Duodenal mucosa (tissue), 2 donors: ENCODE measurements around the gene WHRN.

Experiments
- H3K27ac ChIP-seq: one replicate; pipeline ENCODE4 v1.7.0; 2013; ENCODE audit warnings: low read depth, low read length
- H3K27me3 ChIP-seq, 2 donors: one replicate each; pipeline ENCODE4 v1.7.0; 2013; ENCODE audit warnings: low read length in 2 of 2, control low read depth in 1 of 2; ENCODE audit not compliant: insufficient read depth in 2 of 2, control insufficient read depth in 1 of 2
- H3K36me3 ChIP-seq, 2 donors: one replicate each; pipeline ENCODE4 v1.7.0; 2013; ENCODE audit warnings: low read length in 2 of 2, control low read depth in 1 of 2; ENCODE audit not compliant: insufficient read depth in 2 of 2, control insufficient read depth in 1 of 2
- H3K4me1 ChIP-seq, 2 donors: one replicate each; pipeline ENCODE4 v1.7.0; 2013; ENCODE audit warnings: low read length in 2 of 2, control low read depth in 1 of 2; ENCODE audit not compliant: insufficient read depth in 2 of 2, control insufficient read depth in 1 of 2
- H3K4me3 ChIP-seq, 2 donors: one replicate each; pipeline ENCODE4 v1.7.0; 2013; ENCODE audit warnings: low read length in 2 of 2, low read depth in 1 of 2
- H3K9ac ChIP-seq, 2 donors: one replicate each; pipeline ENCODE4 v1.7.0; 2013; ENCODE audit warnings: low read length in 2 of 2, low read depth in 1 of 2
- H3K9me3 ChIP-seq, 2 donors: one replicate each; pipeline ENCODE4 v1.7.0; 2013; ENCODE audit warnings: low read length in 2 of 2, control low read depth in 1 of 2; ENCODE audit not compliant: control insufficient read depth in 1 of 2

The WHRN gene

GRCh38 chr9:114516913-114517312 is 11.6 kb upstream of the WHRN start:
- peaks cover 10 to 11% of the 10 kb centered on the region in 2 donors for H3K4me1 ChIP-seq
- no peak overlapping the region for H3K27ac ChIP-seq
- H3K27me3 ChIP-seq: peaks cover 0 to 6% of the 10 kb centered on the region in 2 donors
- no peak overlapping the region for H3K4me3 ChIP-seq
- H3K36me3 ChIP-seq: no peaks in the 10 kb centered on the region
- H3K9ac ChIP-seq: no peak overlapping the region
- H3K9me3 ChIP-seq: no peaks in the 10 kb centered on the region

- Histone ChIP-seq H3K9me3 (no peaks in the 10 kb centered on the region), H3K4me1 (peaks cover 10 to 11% of the 10 kb centered on the region in 2 donors), H3K36me3 (no peaks in the 10 kb centered on the region), H3K27me3 (peaks cover 0 to 6% of the 10 kb centered on the region in 2 donors), H3K9ac (no peak overlapping the region), H3K27ac (no peak overlapping the region), H3K4me3 (no peak overlapping the region)
These were observed 10.3 kb upstream of the WHRN start for GRCh38 chr9:114515528-114515927.

- Histone ChIP-seq H3K4me1 (peaks cover 9 to 11% of the 10 kb centered on the region in 2 donors), H3K4me3 (no peak overlapping the region), H3K27ac (no peak overlapping the region), H3K36me3 (no peaks in the 10 kb centered on the region), H3K9me3 (no peaks in the 10 kb centered on the region), H3K27me3 (peaks cover 0 to 6% of the 10 kb centered on the region in 2 donors), H3K9ac (no peak overlapping the region)
These were observed 8.6 kb upstream of the WHRN start for GRCh38 chr9:114513959-114514267.

GRCh38 chr9:114513055-114513958 is 8.0 kb upstream of the WHRN start:
- Histone ChIP-seq H3K36me3 (no peaks in the 10 kb centered on the region), H3K4me3 (no peak overlapping the region), H3K27ac (no peak overlapping the region), H3K27me3 (peaks cover 0 to 6% of the 10 kb centered on the region in 2 donors), H3K9ac (no peak overlapping the region), H3K9me3 (no peaks in the 10 kb centered on the region), H3K4me1 (peaks cover 3 to 11% of the 10 kb centered on the region in 2 donors)

- no peak overlapping the region for H3K27ac ChIP-seq
- H3K9ac ChIP-seq: no peak overlapping the region
- H3K9me3 ChIP-seq: no peaks in the 10 kb centered on the region
- H3K4me3 ChIP-seq: no peak overlapping the region
- H3K27me3 ChIP-seq: peaks cover 0 to 6% of the 10 kb centered on the region in 2 donors
- H3K36me3 ChIP-seq: no peaks in the 10 kb centered on the region
- H3K4me1 ChIP-seq: peaks cover 0 to 11% of the 10 kb centered on the region in 2 donors
These were observed 7.0 kb upstream of the WHRN start for GRCh38 chr9:114511978-114512874.

GRCh38 chr9:114507726-114508125 is 2.5 kb upstream of the WHRN start:
- H3K4me3 ChIP-seq: no peak overlapping the region
- no peak overlapping the region for H3K27ac ChIP-seq
- peaks cover 0 to 3% of the 10 kb centered on the region in 2 donors for H3K27me3 ChIP-seq
- H3K9ac ChIP-seq: no peak overlapping the region
- H3K36me3 ChIP-seq: no peaks in the 10 kb centered on the region
- no peaks in the 10 kb centered on the region for H3K9me3 ChIP-seq
- H3K4me1 ChIP-seq: peaks cover 22 to 24% of the 10 kb centered on the region in 2 donors

GRCh38 chr9:114506082-114506390 is 763 bp upstream of the WHRN start:
- Histone ChIP-seq H3K9me3 (no peaks in the 10 kb centered on the region), H3K27ac (no peak overlapping the region), H3K4me3 (peak overlapping the region; percentile 69 to 71), H3K36me3 (no peaks in the 10 kb centered on the region), H3K9ac (peak overlapping the region; percentile 63 to 65), H3K27me3 (no peaks in the 10 kb centered on the region), H3K4me1 (peaks cover 27 to 29% of the 10 kb centered on the region in 2 donors)

GRCh38 chr9:114504341-114505186 is 709 bp downstream of the WHRN start:
- Histone ChIP-seq H3K4me3 (peak overlapping the region; percentile 69 to 71), H3K9ac (peak overlapping the region; percentile 63 to 69), H3K27ac (peak overlapping the region; percentile 36), H3K36me3 (no peaks in the 10 kb centered on the region), H3K27me3 (no peaks in the 10 kb centered on the region), H3K4me1 (peaks cover 29 to 34% of the 10 kb centered on the region in 2 donors), H3K9me3 (no peaks in the 10 kb centered on the region)

- no peaks in the 10 kb centered on the region for H3K9me3 ChIP-seq
- H3K27ac ChIP-seq: peak overlapping the region; percentile 27
- H3K36me3 ChIP-seq: no peaks in the 10 kb centered on the region
- H3K4me1 ChIP-seq: peaks cover 29 to 34% of the 10 kb centered on the region in 2 donors
- peak overlapping the region; percentile 69 to 71 for H3K4me3 ChIP-seq
- H3K27me3 ChIP-seq: no peaks in the 10 kb centered on the region
- peak overlapping the region; percentile 44 to 49 for H3K9ac ChIP-seq
These were observed 1.5 kb downstream of the WHRN start for GRCh38 chr9:114503522-114504340.
